ENCODE data around the gene NAA60.
"Not testable (repeated sequence)": the region's sequence is repeated elsewhere in the genome, so short reads cannot be mapped to it uniquely, and the experiment has no call there.

The NAA60 gene

GRCh38 chr16:3469736-3470135, 26.3 kb downstream of the NAA60 start:
- Histone ChIP-seq H3K27ac (no peak overlapping the region), H3K36me3 (peaks cover 0 to 29% (median 16%) of the 10 kb centered on the region in 3 donors), H3K4me1 (peaks cover 0 to 48% (median 31%) of the 10 kb centered on the region in 4 donors), H3K27me3 (no peaks in the 10 kb centered on the region), H3K9me3 (no peaks in the 10 kb centered on the region), H3K4me3 (no peak overlapping the region)
- TF ChIP-seq, protein P1, sequence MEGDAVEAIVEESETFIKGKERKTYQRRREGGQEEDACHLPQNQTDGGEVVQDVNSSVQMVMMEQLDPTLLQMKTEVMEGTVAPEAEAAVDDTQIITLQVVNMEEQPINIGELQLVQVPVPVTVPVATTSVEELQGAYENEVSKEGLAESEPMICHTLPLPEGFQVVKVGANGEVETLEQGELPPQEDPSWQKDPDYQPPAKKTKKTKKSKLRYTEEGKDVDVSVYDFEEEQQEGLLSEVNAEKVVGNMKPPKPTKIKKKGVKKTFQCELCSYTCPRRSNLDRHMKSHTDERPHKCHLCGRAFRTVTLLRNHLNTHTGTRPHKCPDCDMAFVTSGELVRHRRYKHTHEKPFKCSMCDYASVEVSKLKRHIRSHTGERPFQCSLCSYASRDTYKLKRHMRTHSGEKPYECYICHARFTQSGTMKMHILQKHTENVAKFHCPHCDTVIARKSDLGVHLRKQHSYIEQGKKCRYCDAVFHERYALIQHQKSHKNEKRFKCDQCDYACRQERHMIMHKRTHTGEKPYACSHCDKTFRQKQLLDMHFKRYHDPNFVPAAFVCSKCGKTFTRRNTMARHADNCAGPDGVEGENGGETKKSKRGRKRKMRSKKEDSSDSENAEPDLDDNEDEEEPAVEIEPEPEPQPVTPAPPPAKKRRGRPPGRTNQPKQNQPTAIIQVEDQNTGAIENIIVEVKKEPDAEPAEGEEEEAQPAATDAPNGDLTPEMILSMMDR (IDR thresholded peaks at IDR 0.05): no peak
- intact Hi-C loops (cut with DNase I; ENCODE audit: low total_unique reads): no loop called here
- DNase-seq: no peak

DNA sequence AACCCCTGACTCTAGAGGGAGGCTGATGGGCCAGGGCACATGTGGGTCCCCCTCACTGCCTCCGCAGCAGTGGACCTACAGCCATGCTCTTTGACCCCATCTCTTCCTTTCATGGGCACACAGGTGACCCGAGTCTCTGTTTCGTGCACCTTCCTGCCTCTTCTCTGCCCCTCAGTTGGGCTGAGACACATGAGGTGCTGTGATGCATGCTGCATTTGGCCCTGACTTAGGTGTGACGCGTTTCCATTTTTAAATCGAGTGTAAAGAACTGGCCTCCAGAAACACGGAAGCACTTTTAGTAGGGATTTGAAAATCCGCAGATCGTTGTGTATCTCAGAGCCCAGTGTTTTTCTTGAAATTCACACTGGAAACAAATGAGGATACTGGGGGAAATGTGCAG, 27.2 kb downstream of the NAA60 start:
- TF ChIP-seq, protein P1 (IDR thresholded peaks at IDR 0.05): no peak
- Histone ChIP-seq H3K4me1 (peaks cover 0 to 48% (median 31%) of the 10 kb centered on the region in 4 donors), H3K27ac (no peak overlapping the region), H3K9me3 (no peaks in the 10 kb centered on the region), H3K36me3 (peaks cover 0 to 24% (median 10%) of the 10 kb centered on the region in 3 donors), H3K4me3 (no peak overlapping the region), H3K27me3 (no peaks in the 10 kb centered on the region)
- DNase-seq: no peak
- intact Hi-C loops (cut with DNase I; ENCODE audit: low total_unique reads): no loop called here

GRCh38 chr16:3471518-3472176, 28.2 kb downstream of the NAA60 start:
- TF ChIP-seq, protein P1 (IDR thresholded peaks at IDR 0.05): no peak
- Histone ChIP-seq H3K27me3 (no peaks in the 10 kb centered on the region), H3K27ac (no peak overlapping the region), H3K4me3 (no peak overlapping the region), H3K4me1 (peaks cover 0 to 41% (median 30%) of the 10 kb centered on the region in 4 donors), H3K36me3 (peaks cover 0 to 15% (median 8%) of the 10 kb centered on the region in 3 donors), H3K9me3 (no peaks in the 10 kb centered on the region)
- no peak for DNase-seq
- intact Hi-C loops (cut with DNase I; ENCODE audit: low total_unique reads): no loop called here

GRCh38 chr16:3472878-3473595, 29.6 kb downstream of the NAA60 start:
- Histone ChIP-seq H3K27ac (no peak overlapping the region), H3K4me1 (peaks cover 0 to 30% (median 22%) of the 10 kb centered on the region in 4 donors), H3K27me3 (no peaks in the 10 kb centered on the region), H3K4me3 (no peak overlapping the region), H3K9me3 (no peaks in the 10 kb centered on the region), H3K36me3 (peaks cover 0 to 14% (median 6%) of the 10 kb centered on the region in 3 donors)
- TF ChIP-seq, protein P1 (IDR thresholded peaks at IDR 0.05): no peak
- no peak for DNase-seq
- intact Hi-C loops (cut with DNase I; ENCODE audit: low total_unique reads): no loop called here

GRCh38 chr16:3473596-3473943, 30.1 kb downstream of the NAA60 start:
- peaks cover 0 to 25% (median 17%) of the 10 kb centered on the region in 4 donors for H3K4me1 ChIP-seq
- H3K27ac ChIP-seq; H3K4me3 ChIP-seq; DNase-seq; H3K9me3 ChIP-seq; intact Hi-C loops (cut with DNase I; ENCODE audit: low total_unique reads); H3K27me3 ChIP-seq: not testable (repeated sequence)
- peaks cover 0 to 19% (median 6%) of the 10 kb centered on the region in 3 donors for H3K36me3 ChIP-seq

DNA sequence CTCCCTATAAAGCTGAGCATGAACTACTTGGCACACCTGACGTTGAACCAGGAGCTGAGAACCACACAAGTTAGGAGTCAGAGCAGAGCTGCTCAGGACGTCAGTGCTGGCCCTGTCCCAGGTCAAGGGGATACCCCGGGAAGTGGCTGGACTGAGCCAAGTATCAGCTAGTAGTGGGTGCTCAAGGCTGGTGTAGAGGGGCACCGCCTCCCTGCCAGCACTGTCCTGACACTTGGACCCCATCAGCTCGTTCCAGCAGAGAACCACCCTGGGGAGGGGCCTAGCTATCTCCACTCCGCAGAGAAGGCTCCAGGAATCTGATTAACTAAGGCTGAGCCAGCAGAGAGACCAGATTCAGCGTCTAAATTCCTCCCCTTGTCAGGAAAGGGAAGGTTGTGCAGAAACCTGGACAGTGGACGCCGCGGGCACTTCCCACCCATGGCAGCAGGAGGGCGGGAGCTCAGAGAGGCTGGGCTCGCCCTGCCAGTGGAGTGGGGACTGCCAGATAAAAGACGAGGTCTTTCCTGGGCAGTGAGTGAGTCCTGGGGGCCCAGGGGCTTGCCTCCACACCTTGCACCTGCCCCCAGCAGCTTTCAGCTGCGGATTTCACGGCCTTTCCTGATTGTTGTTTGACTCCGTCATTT, 30.8 kb downstream of the NAA60 start:
- no peak overlapping the region for H3K27ac ChIP-seq
- no peaks in the 10 kb centered on the region for H3K27me3 ChIP-seq
- peaks cover 0 to 18% (median 11%) of the 10 kb centered on the region in 4 donors for H3K4me1 ChIP-seq
- intact Hi-C loops (cut with DNase I; ENCODE audit: low total_unique reads): no loop called here
- DNase-seq: no peak
- H3K4me3 ChIP-seq: no peak overlapping the region
- peaks cover 2 to 26% (median 9%) of the 10 kb centered on the region in 3 donors for H3K36me3 ChIP-seq
- TF ChIP-seq, protein P1 (IDR thresholded peaks at IDR 0.05): no peak
- H3K9me3 ChIP-seq: no peaks in the 10 kb centered on the region

GRCh38 chr16:3474870-3475269, 31.4 kb downstream of the NAA60 start:
- DNase-seq; H3K4me3 ChIP-seq; H3K27me3 ChIP-seq; H3K9me3 ChIP-seq; intact Hi-C loops (cut with DNase I; ENCODE audit: low total_unique reads); H3K27ac ChIP-seq: not testable (repeated sequence)
- Histone ChIP-seq H3K36me3 (peaks cover 8 to 26% (median 15%) of the 10 kb centered on the region in 3 donors), H3K4me1 (peaks cover 0 to 13% (median 8%) of the 10 kb centered on the region in 4 donors)

Data from tibial artery (tissue), 4 donors.